ACC112 (cell line): ENCODE results near the gene ACO2.
"Not testable (repeated sequence)": the region's sequence is repeated elsewhere in the genome, so short reads cannot be mapped to it uniquely, and the experiment has no call there.

ENCODE experiments used
- H2AFZ ChIP-seq: fragments of 200-600 bp; sonication (generic); one replicate; pipeline ENCODE4 v1.6.0; 2017; ENCODE audit warnings: antibody characterized with exemption, low read length; ENCODE audit not compliant: unreplicated experiment
- H3K27ac ChIP-seq: fragments of 200-600 bp; sonication (generic); 2 replicates; pipeline ENCODE4 v1.5.1; 2014; ENCODE audit warnings: low read depth, mild to moderate bottlenecking, antibody characterized with exemption, low read length, moderate library complexity
- H3K27me3 ChIP-seq: fragments of 200-600 bp; sonication (generic); 2 replicates; pipeline ENCODE4 v1.6.1; 2014; ENCODE audit warnings: mild to moderate bottlenecking, antibody characterized with exemption, low read length, moderate library complexity, mixed read lengths; ENCODE audit not compliant: insufficient read depth
- H3K36me3 ChIP-seq: fragments of 200-600 bp; sonication (generic); 2 replicates; pipeline ENCODE4 v1.6.1; 2016; ENCODE audit warnings: mild to moderate bottlenecking, antibody characterized with exemption, low read length, moderate library complexity, mixed read lengths; ENCODE audit not compliant: insufficient read depth
- H3K4me1 ChIP-seq: fragments of 200-600 bp; sonication (generic); one replicate; pipeline ENCODE4 v1.6.1; 2016; ENCODE audit warnings: low read length, mixed read lengths; ENCODE audit not compliant: insufficient read depth, unreplicated experiment, control insufficient read depth
- H3K4me3 ChIP-seq: fragments of 200-600 bp; sonication (generic); 2 replicates; pipeline ENCODE4 v1.5.1; 2014; ENCODE audit warnings: mild to moderate bottlenecking, low read depth, low read length
- H3K79me2 ChIP-seq: fragments of 200-600 bp; sonication (generic); one replicate; pipeline ENCODE4 v1.6.0; 2016; ENCODE audit warnings: low read length; ENCODE audit not compliant: control insufficient read depth, unreplicated experiment, insufficient read depth

ACO2 gene

GRCh38 chr22:41458161-41458728 lies 10.7 kb upstream of the ACO2 start:
- Histone ChIP-seq H3K4me1 (no peaks in the 10 kb centered on the region), H3K36me3 (no peaks in the 10 kb centered on the region), H3K79me2 (no peaks in the 10 kb centered on the region), H3K27ac (no peak overlapping the region), H3K27me3 (no peaks in the 10 kb centered on the region), H2AFZ (no peak overlapping the region), H3K4me3 (no peak overlapping the region)

GRCh38 chr22:41459431-41459830 lies 9.5 kb upstream of the ACO2 start:
- no peaks in the 10 kb centered on the region for H3K27me3 ChIP-seq
- H2AFZ ChIP-seq: no peak overlapping the region
- H3K27ac ChIP-seq: no peak overlapping the region
- H3K4me3 ChIP-seq: no peak overlapping the region
- H3K79me2 ChIP-seq: peaks cover 4% of the 10 kb centered on the region
- no peaks in the 10 kb centered on the region for H3K4me1 ChIP-seq
- H3K36me3 ChIP-seq: 0 out of 2 replicates have a peak, but pooled peaks cover 6% of the 10 kb centered on the region

DNA sequence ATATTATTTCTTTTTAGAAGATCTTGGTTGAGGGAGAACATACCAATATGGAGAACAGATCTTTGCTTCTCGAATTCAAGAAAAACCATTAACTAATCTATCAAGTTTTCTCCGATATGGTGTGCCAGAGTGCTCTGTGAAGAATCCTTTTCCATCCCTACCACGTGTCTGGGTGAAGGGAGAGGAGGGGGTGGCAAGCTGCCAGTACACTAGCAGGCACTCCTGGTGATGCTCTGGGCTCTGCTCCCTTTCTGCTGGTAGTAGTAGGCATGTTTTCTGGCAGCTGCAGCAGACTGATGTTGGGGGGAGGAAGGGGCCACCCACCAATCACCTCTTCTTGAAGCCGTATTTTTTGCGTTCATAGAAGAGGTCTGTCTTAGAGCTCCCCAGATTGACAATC lies 8.8 kb upstream of the ACO2 start:
- not testable (repeated sequence) for H3K27ac ChIP-seq, H3K36me3 ChIP-seq, H3K4me3 ChIP-seq, H2AFZ ChIP-seq, H3K79me2 ChIP-seq, H3K27me3 ChIP-seq, H3K4me1 ChIP-seq

DNA sequence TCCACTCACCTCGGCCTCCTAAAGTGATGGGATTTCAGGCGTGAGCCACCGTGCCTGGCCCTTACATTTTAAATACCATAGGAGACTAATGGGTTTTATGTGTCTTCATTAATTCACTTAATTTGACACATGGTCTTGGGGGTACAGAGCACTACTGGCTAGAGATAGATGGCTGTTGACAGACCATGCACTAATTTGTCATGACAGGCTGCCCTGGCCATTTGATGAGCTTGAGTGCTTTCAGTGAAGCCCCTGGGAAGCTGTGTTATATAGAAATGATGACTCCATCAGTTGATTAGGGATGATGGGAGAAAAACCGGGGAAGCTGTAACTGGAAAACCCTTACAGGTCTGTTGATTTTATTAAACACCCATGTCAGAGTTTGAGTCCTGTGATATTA lies 7.0 kb upstream of the ACO2 start:
- Histone ChIP-seq H3K36me3 (0 out of 2 replicates have a peak, but pooled peaks cover 8% of the 10 kb centered on the region), H3K27me3 (no peaks in the 10 kb centered on the region), H2AFZ (no peak overlapping the region), H3K27ac (no peak overlapping the region), H3K4me1 (no peaks in the 10 kb centered on the region), H3K79me2 (peaks cover 16% of the 10 kb centered on the region), H3K4me3 (no peak overlapping the region)

GRCh38 chr22:41469218-41469851 lies 418 bp downstream of the ACO2 start:
- peaks cover 71% of the 10 kb centered on the region for H3K79me2 ChIP-seq
- peak overlapping the region; percentile 97 for H3K4me3 ChIP-seq
- H3K4me1 ChIP-seq: peaks cover 8% of the 10 kb centered on the region
- H2AFZ ChIP-seq: no peak overlapping the region
- H3K27me3 ChIP-seq: no peaks in the 10 kb centered on the region
- 0 out of 2 replicates have a peak, but pooled peaks cover 3% of the 10 kb centered on the region for H3K36me3 ChIP-seq
- peak overlapping the region; percentile 88 for H3K27ac ChIP-seq

- H3K27ac ChIP-seq: no peak overlapping the region
- peaks cover 8% of the 10 kb centered on the region for H3K4me1 ChIP-seq
- no peaks in the 10 kb centered on the region for H3K27me3 ChIP-seq
- peaks cover 75% of the 10 kb centered on the region for H3K79me2 ChIP-seq
- H3K36me3 ChIP-seq: no peaks in the 10 kb centered on the region
- no peak overlapping the region for H3K4me3 ChIP-seq
- H2AFZ ChIP-seq: no peak overlapping the region
Measured at GRCh38 chr22:41470886-41471285, 2.0 kb downstream of the ACO2 start.

GRCh38 chr22:41471568-41471967 lies 2.7 kb downstream of the ACO2 start:
- H3K27ac ChIP-seq: no peak overlapping the region
- peaks cover 70% of the 10 kb centered on the region for H3K79me2 ChIP-seq
- peaks cover 8% of the 10 kb centered on the region for H3K4me1 ChIP-seq
- H3K36me3 ChIP-seq: no peaks in the 10 kb centered on the region
- no peaks in the 10 kb centered on the region for H3K27me3 ChIP-seq
- H3K4me3 ChIP-seq: no peak overlapping the region
- H2AFZ ChIP-seq: no peak overlapping the region

DNA sequence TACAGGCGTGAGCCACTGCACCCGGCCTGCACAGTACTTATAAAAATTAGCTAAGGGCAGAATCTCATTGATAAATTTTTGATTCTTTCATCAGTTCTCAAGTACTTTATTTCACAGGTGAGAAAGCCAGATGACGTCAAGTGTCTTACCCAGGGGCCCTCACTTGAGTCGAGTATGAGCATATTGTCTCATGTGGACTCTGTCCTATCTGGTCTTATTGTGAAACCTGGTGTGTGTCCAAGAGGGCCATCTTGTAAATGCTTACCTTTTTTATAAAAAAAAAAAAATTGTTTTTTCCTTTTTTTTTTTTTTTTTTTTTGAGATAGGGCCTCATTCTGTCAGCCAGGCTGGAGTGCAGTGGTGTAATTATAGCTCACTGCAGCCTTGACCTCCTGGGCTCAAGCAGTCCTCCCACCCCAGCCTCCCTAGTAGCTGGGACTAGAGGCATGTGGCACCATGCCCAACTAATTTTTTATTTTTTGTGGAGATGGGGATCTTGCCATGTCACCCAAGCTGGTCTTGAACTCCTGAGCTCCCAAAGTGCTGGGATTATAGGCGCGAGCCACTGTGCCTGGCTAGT lies 6.0 kb downstream of the ACO2 start:
- Histone ChIP-seq H3K27ac (no peak overlapping the region), H3K4me3 (no peak overlapping the region), H3K79me2 (peaks cover 56% of the 10 kb centered on the region), H3K36me3 (no peaks in the 10 kb centered on the region), H2AFZ (no peak overlapping the region), H3K4me1 (peaks cover 14% of the 10 kb centered on the region), H3K27me3 (no peaks in the 10 kb centered on the region)

GRCh38 chr22:41478473-41478872 lies 9.6 kb downstream of the ACO2 start:
- Histone ChIP-seq H3K27ac (peak overlapping the region; percentile 91), H3K27me3 (no peaks in the 10 kb centered on the region), H3K79me2 (peaks cover 51% of the 10 kb centered on the region), H3K36me3 (no peaks in the 10 kb centered on the region), H2AFZ (no peak overlapping the region), H3K4me1 (peaks cover 43% of the 10 kb centered on the region), H3K4me3 (no peak overlapping the region)

GRCh38 chr22:41478891-41479521 lies 10.1 kb downstream of the ACO2 start:
- H3K27ac ChIP-seq: peak overlapping the region; percentile 91
- 0 out of 2 replicates have a peak overlapping the region, but pooled peaks have one; percentile 5 for H3K4me3 ChIP-seq
- H3K36me3 ChIP-seq: no peaks in the 10 kb centered on the region
- H3K79me2 ChIP-seq: peaks cover 50% of the 10 kb centered on the region
- peaks cover 43% of the 10 kb centered on the region for H3K4me1 ChIP-seq
- no peak overlapping the region for H2AFZ ChIP-seq
- no peaks in the 10 kb centered on the region for H3K27me3 ChIP-seq
